Calu3 (cell line): Measurements from ENCODE around the gene CMTR1. TPM values are rescaled to one million over a fixed set of nuclear protein-coding genes. Genes with fewer than 3 reads are reported as not detected.
"Not testable (repeated sequence)": the region's sequence is repeated elsewhere in the genome, so short reads cannot be mapped to it uniquely, and the experiment has no call there.

ENCODE experiments used
- BruUV-seq: library from RNA; stranded (reverse); fragments of 400-500 nt; replicated peaks from 2 replicates; lab custom pipeline; 2021; lab: Mats Ljungman, UMichigan
- CTCF ChIA-PET: fragments of 300-600 bp; sonication (Branson Sonifier 250); formaldehyde crosslinking; loops from one replicate; lab custom pipeline; 2022; ENCODE audit warnings: antibody characterized with exemption; lab: Charles Lee
- DNase-seq: peaks from one replicate; pipeline ENCODE4 v3.0.0; 2022
- H3K27ac Mint-ChIP-seq: one replicate; pipeline ENCODE4 v1.8.0; 2022; ENCODE audit warnings: mixed read lengths; ENCODE audit not compliant: unreplicated experiment
- H3K27me3 Mint-ChIP-seq: one replicate; pipeline ENCODE4 v1.8.0; 2022; ENCODE audit warnings: mixed read lengths; ENCODE audit not compliant: unreplicated experiment
- H3K36me3 Mint-ChIP-seq: one replicate; pipeline ENCODE4 v1.8.0; 2022; ENCODE audit warnings: mild to moderate bottlenecking, moderate library complexity, mixed read lengths; ENCODE audit not compliant: insufficient read depth, unreplicated experiment
- H3K4me1 Mint-ChIP-seq: one replicate; pipeline ENCODE4 v1.8.0; 2022; ENCODE audit warnings: mild to moderate bottlenecking, low read depth, mixed read lengths; ENCODE audit not compliant: unreplicated experiment
- H3K4me3 Mint-ChIP-seq: one replicate; pipeline ENCODE4 v1.8.0; 2022; ENCODE audit warnings: mild to moderate bottlenecking, low read depth, moderate library complexity, mixed read lengths; ENCODE audit not compliant: unreplicated experiment
- H3K9me3 Mint-ChIP-seq: one replicate; pipeline ENCODE4 v1.8.0; 2022; ENCODE audit warnings: low read depth, mixed read lengths; ENCODE audit not compliant: unreplicated experiment
- intact Hi-C: fragments of 100-400 bp; cut with micrococcal nuclease; formaldehyde crosslinking; loops from one replicate; pipeline ENCODE4 v1.10.0; 2022; ENCODE audit not compliant: unreplicated experiment
- total RNA-seq: library from RNA; stranded (reverse); gene quantifications from 2 replicates; pipeline ENCODE4 v1.2.3, GENCODE V29; 2022
- TF ChIP-seq, protein P1 (sequence below): fragments of 200-600 bp; IDR thresholded peaks from one replicate; pipeline ENCODE4 v1.8.0; 2022; ENCODE audit warnings: antibody characterized with exemption; ENCODE audit not compliant: unreplicated experiment

CMTR1 gene
- total RNA-seq, 1 experiment from 2014 or later, result 50.3 TPM

DNA sequence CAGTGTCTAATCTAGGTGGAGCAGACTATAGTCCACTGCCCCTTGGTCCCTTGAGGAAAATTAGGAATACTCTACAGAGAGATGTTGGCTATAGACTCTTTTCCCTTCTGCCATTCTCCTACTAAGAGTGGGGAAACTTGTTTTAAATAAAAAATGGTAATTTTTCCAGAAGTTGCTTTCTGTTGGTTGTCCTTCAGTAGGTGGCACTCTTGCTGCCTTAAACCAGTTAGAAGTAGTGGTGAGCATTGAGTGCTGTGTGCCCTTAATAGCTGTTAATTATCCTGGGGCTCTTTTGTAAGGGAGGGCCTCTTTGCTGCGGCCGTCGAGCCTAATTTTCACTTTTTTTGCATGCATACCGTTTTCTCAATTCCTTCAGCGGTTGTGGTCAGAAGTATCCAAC lies 2.8 kb downstream of the CMTR1 start:
- no peak overlapping the region for H3K27ac Mint-ChIP-seq
- CTCF ChIA-PET, result interaction anchor here (0.5 kb wide), 1 partner anchor 1002 kb away, joined by 3 read pairs; no protein-coding TSS in a partner anchor
- BruUV-seq, result no TSS peak
- H3K4me3 Mint-ChIP-seq, result no peak overlapping the region
- H3K36me3 Mint-ChIP-seq, result peaks cover 28% of the 10 kb centered on the region
- DNase-seq, result no peak
- intact Hi-C loops, result no loop called here
- H3K4me1 Mint-ChIP-seq, result peaks cover 44% of the 10 kb centered on the region
- TF ChIP-seq, protein P1, sequence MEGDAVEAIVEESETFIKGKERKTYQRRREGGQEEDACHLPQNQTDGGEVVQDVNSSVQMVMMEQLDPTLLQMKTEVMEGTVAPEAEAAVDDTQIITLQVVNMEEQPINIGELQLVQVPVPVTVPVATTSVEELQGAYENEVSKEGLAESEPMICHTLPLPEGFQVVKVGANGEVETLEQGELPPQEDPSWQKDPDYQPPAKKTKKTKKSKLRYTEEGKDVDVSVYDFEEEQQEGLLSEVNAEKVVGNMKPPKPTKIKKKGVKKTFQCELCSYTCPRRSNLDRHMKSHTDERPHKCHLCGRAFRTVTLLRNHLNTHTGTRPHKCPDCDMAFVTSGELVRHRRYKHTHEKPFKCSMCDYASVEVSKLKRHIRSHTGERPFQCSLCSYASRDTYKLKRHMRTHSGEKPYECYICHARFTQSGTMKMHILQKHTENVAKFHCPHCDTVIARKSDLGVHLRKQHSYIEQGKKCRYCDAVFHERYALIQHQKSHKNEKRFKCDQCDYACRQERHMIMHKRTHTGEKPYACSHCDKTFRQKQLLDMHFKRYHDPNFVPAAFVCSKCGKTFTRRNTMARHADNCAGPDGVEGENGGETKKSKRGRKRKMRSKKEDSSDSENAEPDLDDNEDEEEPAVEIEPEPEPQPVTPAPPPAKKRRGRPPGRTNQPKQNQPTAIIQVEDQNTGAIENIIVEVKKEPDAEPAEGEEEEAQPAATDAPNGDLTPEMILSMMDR, result no peak
- H3K9me3 Mint-ChIP-seq, result no peaks in the 10 kb centered on the region
- H3K27me3 Mint-ChIP-seq, result no peaks in the 10 kb centered on the region

DNA sequence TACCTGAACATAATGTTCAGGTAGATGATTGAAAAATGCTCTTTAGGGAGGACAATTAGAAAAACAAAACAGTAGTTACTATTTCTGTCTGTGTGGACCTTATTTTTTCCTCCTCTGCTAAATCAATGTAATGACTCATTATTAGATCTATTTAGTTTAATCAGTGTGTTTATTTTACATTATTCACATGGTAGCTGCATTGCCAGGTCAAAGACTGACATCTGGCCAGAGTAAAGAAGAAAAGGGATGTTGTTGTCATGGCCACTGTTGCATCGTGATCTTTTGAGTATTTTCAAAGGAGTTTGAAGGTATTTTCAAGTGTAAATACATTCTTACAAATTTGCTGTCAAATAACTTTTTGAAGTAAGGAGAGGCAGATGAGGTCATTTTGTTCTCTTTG lies 5.9 kb downstream of the CMTR1 start:
- no TSS peak for BruUV-seq
- Mint-ChIP-seq H3K4me3 (no peak overlapping the region), H3K4me1 (peaks cover 28% of the 10 kb centered on the region), H3K27ac (no peak overlapping the region), H3K36me3 (peaks cover 8% of the 10 kb centered on the region), H3K9me3 (no peaks in the 10 kb centered on the region), H3K27me3 (no peaks in the 10 kb centered on the region)
- no peak for DNase-seq
- intact Hi-C loops, result no loop called here
- CTCF ChIA-PET, result no interaction called here
- TF ChIP-seq, protein P1, result no peak

DNA sequence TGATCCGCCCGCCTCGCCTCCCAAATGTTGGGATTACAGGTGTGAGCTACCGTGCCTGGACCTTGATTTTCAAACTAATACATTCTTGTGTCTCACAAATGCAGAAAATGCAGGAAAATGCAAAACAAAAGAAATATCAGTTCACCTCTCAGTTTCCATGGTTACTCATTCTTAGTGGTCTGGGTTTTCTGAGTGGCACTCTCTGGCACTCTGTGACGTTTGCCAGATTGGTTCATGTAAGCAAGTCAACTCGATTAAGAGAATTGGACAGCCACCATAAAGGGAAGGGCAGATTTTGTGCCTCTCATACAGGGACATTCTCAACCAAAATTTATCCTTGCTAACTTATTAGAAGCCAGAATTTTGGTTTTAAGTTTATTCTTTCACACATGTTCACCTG lies 8.6 kb downstream of the CMTR1 start:
- no peaks in the 10 kb centered on the region for H3K9me3 Mint-ChIP-seq
- TF ChIP-seq, protein P1, result no peak
- intact Hi-C loops, result no loop called here
- peaks cover 19% of the 10 kb centered on the region for H3K4me1 Mint-ChIP-seq
- DNase-seq, result no peak
- H3K4me3 Mint-ChIP-seq, result no peak overlapping the region
- H3K36me3 Mint-ChIP-seq, result peaks cover 24% of the 10 kb centered on the region
- no peaks in the 10 kb centered on the region for H3K27me3 Mint-ChIP-seq
- no peak overlapping the region for H3K27ac Mint-ChIP-seq
- BruUV-seq, result no TSS peak
- CTCF ChIA-PET, result interaction anchor here (0.6 kb wide), 1 partner anchor 419 kb away, joined by 4 read pairs; no protein-coding TSS in a partner anchor

DNA sequence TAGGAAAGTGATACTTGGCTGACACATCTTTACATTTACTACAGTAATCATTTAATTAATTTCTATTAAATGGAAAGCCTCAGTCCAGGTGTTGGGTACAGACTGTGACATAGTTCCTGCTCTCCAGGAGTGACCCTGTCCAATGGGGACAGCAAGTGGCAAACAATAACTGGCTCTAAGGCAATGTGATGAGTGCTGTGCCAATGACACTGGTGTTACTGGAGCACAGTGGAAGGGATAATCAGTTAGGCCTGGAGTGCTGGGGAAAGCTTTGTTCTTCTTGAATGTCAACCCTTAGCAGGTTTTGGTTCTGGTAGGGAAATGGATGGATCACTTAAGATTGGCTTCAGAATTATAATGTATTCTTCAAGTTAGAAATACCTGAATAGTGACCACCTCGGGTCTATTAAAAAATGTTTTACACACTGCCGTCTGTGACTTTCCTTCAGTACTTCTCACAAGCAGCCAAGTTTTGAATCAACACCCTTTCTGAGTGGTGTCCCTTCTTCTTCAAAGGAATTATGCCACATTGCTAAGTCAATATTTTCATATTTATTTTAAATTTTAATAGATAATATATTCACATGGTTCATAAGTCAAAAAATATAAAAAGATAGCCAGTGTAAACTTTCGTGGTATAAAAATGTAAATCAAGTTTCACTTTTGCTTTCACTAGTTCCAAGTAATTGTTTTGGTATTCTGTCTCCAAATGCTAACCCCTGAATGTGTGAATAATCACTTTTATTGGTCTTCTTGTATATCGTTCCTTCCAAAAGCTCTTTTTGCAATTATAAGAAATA lies 9.6 kb downstream of the CMTR1 start:
- Mint-ChIP-seq H3K9me3 (no peaks in the 10 kb centered on the region), H3K27me3 (no peaks in the 10 kb centered on the region), H3K4me3 (no peak overlapping the region), H3K27ac (no peak overlapping the region), H3K4me1 (peaks cover 15% of the 10 kb centered on the region), H3K36me3 (peaks cover 23% of the 10 kb centered on the region)
- CTCF ChIA-PET, result no interaction called here
- DNase-seq, result no peak
- intact Hi-C loops, result no loop called here
- TF ChIP-seq, protein P1, result no peak
- BruUV-seq, result no TSS peak

DNA sequence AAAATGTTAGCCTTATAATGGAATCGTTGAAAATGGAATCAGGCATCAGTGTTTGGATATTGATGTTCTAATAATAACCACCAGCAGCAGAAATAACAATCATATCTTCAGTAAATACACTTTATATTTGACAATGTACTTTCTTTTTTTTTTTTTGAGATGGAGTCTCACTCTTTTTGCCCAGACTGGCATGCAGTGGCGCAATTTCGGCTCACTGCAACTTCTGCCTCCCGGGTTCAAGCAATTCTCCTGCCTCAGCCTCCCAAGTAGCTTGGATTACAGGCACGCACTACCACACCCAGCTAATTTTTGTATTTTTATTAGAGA lies 10.2 kb downstream of the CMTR1 start:
- CTCF ChIA-PET, H3K9me3 Mint-ChIP-seq, intact Hi-C loops: not testable (repeated sequence)

More for the DNA sequence above, 10.2 kb downstream of the CMTR1 start:
- not testable (repeated sequence) for H3K27ac Mint-ChIP-seq, DNase-seq, BruUV-seq, H3K4me1 Mint-ChIP-seq, H3K4me3 Mint-ChIP-seq, H3K27me3 Mint-ChIP-seq
- H3K36me3 Mint-ChIP-seq, result peaks cover 28% of the 10 kb centered on the region
